ENCODE results near the gene TM4SF1.

Gene TM4SF1

DNA sequence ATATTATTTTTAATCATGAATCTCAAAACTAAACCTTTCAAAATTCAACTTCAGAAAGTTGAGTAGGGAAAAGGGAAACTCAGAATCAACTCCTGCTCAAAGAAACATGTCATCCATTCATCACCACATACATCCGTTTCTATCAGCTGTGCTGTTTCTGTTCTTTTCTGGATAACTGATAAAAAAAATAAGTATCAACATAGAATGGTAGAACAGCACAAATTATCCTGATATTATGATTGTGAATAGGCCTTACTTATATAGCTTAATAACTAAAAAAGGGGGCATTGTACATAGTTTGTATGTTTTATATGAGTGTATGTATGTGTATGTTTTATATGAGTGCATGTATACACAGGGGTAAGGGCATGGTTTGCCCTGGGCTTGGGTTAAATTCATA is 3.1 kb downstream of the TM4SF1 start:
- no peak for DNase-seq

DNA sequence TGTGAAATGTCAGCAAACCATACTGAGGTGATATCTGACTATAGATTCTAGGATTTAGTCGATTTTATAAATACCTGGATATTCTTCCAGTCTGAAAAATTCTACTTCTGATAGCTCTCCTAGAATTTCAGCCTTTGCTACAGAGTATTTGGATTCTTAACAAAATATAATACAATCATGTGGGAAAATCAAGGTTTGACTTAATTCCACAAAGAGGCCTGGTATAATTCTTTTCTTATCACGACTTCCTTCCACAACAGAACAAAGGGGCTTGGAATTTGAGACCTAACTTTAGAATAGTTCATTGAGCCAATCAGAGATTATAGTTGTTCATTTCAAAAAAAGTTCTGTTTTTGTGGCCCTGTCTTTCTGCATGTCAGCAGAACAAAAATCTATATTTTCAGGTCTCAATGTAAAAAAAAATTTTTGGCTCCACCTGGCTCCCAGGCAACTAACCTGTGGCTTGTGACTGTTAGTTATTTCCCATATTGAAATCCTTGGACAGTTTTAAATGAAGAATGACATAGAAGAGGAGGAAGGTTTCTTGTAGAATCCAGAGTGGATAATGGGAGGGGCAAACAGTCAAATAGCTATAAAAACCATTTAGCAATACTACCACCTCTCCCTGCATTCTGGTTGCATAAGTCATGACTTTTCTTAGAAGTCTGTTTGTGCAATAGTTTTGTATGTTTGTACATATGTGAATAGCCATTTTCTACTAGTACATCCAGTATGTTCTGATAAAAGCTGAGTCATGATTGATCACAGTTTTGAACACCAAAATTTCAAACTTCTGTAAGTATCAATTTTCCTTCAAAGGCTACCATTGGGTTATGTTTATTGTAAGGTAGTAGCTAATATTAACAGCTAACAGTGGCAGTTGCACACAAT is 4.0 kb downstream of the TM4SF1 start:
- DNase-seq, result no peak

DNA sequence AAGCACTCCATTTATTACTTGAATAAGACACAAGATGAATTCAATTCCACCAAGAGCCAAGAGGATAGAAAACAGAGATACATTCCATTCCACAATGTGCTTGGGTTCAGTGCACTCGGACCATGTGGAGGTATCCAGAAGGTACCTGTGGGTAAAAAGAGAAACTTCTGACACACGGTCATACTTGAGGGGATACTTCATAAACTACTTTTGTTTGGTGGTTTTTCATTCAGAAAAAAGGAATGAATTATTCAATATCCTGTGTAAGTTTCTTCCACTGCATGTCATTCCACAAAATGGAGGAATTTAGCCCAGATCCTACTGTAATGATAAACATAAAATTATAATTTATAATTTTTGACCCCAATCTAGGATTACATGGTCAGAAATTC is 5.7 kb downstream of the TM4SF1 start:
- DNase-seq, result no peak

DNA sequence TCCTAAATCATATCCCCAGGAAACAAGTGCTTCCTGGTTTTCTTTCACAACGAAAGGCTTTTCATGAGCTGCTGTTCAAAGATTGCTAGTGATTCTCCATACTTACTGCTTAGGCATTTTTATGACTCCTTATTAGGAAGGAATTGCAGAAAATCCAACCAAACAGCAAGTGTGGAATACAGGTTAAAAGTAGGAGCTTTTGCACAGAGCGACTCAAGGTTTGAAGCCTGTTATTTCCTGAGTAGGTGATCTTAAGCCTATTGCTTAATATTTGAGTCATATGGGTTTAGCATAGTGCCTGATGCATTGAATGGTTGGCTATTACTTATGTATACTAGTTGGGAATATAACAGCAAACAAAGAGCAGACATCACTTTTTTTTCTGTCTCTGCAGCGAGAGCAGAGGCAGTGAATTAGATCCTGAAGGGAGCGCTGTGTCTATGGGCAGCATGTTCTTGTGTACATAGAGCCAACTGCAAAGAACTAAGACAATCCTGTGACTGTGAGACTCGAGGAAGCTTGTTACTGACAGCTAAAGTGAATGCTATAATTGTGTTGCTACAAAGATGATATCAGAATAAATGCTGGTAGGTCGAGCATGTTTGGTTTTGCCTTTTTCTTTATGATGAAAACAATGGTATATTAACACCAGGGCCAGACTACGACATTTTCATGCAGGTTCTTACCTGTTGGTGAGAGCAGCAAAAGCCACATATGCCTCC is 6.3 kb downstream of the TM4SF1 start:
- peak; percentile 10 for DNase-seq

DNA sequence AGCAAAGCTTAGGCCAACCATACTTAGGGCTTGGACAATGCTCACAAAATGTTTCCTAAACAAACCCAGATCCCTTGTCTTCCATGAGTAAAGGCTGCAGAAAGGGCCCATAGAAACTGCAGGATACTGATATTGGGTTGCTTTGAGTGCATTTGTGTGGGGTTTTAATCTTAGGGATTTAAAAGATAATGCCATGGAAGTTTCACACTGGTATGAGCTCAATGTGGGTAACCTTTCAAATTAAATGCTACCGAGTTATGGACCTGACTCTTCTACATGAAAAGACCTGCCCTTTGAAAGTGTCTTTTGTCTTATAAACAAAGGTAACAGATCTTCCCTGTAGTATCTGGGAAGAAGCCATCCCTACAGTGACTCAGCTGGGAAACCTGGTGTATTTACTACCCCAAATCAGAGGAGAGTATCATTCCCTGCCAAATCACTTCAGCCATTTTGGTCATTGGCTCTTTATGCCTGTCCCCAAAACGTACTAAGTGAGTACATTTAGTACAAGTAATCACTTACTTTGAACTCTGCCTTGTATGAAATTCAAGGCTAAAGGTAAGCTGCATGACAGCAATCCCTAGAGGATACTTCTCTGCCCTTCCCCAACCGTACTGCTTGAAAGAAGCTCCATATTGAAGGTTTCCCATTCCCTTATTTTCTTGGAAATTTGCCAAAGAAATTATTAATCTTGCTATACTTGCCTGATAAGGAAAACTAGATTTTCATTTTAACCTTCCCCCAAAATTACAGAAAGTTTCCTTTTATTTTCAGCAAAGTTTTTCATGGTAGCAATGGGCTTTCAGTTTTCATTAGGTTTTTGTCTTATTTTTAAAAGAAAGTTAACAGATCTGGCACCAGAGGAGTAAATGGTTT is 7.2 kb downstream of the TM4SF1 start:
- DNase-seq, result no peak

DNA sequence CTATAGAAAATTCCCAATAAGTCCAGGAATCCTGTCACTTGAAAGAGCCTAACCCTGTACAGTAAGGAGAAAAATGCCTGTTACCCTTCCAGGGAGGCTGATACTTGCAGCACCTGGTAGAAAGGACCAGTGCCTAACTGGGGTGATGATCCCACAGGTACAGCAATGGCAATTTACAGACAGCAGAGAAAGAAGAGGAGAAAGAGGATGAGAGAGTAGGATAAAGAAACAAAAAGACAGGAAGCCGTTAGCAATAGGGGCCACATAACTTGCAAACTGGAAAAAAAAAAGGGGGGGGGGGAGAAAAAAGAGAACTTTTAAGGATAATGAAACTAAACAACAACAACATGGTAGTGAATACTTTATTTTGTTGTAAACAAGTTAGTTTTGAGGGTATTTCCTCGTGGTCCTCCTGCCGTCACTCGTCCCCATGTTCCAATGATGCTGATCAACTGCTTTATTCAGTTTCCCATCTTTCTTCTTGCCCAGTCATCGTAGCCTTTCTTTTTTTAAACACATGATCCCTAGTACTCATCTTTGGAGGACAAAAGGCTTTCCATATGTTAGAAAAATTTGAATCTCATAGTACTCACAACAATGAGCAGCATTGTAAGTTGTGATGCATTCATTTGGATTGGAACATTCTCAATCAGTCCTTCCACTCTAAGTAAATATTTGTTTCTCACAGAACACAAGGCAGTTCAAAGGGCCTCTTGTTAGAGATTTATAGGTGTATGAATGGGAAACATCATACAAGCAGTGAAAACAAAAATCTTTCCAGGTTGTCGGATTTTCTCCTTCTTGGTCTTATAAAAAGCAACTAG is 8.6 kb downstream of the TM4SF1 start:
- DNase-seq, result no peak

DNA sequence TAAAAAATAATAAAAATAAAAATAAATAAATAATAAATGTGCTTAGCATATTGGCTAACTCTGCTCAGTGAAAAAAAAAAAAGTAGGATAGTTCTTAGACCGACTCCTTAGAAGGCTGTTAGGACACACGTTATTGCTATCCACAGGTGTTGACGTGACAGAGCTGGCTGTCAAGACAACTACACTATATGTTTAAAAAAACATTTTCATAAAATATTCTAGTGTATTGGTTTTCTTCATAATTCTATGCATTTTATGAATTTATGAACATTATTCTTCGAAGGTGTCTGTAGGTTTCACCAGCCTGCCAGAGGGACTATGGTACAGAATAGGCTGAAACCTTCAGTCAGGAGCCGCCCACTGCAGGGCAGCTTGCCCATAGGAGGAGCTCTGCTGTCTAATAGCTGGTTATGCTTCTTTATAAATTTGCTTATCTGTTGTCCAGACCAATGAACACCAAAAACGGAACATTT is 9.2 kb downstream of the TM4SF1 start:
- DNase-seq, result no peak

DNA sequence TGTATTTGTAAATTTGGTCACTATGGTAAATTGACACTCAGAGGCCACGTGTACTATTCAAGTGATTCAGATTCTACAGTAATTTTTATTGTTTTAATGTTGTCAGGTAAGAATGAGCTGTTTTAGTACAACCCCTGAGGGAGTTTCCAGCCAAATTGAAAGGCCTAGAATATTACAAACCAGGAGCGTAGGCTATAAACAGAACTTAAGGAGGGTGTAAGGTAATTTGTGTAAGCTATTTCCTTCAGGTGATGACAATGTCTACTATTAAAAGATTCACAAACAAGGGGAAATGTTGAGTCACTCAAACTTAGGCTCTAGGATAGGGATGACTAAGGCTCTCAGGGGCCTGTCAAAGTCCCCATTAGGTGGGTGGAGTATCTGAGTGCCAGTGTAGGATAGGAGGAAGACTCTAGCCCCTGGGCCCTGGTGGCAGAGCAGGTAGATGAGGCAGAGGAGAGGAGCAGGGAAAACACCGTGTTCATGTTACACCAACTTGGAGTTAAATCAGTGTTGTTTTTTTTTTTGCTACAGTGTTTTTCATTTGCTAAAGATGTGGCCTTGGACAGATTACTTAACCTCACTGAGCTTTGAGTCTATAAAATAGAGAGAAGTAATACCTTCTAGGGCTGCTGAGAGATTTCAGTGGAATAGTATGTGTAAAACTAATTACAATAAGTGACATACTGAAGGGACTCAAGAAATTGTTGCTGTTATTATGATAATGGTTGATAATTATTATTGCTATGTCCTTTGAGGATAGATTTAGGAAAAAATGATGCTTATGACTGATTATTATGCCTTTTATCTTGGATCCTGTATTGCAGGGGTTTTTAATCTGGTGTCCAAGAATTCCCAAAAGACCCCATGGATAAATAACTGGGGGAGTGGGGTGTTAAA is 10.3 kb downstream of the TM4SF1 start:
- no peak for DNase-seq

DNA sequence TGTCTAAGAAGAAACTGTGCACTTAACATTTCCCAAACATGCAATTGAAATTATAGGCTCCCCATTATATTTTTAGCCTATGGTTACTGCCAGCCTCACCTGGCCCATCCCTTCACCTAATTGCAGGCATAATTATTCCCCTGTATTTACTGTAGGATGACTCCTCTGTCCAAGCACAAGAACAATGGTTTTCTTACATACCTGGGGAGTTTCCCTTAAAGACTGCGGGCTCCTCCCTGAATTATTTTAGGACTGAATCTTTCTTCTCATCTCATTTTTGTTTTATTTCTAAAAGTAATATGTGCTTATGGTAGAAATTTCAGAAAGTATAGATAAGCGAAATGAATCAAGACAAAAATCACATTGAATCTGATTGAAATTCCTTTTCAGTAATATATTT is 11.4 kb downstream of the TM4SF1 start:
- DNase-seq, result no peak

DNA sequence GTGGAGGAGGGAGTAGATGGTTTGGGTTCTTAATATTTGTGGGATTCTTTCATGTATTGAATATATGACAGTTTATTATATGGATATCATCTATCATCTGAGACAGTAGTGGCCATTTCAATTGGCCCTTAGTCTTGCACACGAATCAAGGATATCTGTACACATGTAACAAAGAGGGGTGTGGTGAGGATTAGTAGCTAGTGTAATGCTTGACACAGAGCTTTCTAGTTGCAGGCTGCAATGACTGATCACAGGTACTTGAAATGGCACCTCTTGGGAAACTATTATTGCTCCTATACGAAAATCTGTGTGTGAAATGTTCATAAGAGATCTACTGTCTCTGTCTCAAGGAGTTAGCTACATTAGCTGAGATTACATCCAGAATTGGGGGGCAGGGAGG is 12.8 kb downstream of the TM4SF1 start:
- DNase-seq, result no peak

DNA sequence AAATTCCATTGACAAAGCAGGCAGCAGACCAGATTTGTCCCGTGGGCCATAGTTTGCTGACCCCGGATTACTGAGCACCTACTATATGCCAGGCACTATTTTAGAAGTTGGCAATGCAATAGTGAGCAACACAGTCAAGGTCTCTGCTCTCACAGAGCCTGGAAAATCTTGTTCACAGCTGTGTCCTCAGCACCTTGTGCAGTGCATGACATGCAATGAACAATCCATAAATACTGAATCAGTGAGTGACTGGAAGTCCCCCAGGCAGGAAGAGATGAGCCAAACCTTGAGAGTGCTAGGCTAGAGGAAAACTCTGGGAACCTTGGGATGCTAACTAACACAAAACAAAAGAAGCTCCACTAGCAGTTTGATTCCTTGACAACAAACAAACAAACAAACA is 14.4 kb downstream of the TM4SF1 start:
- DNase-seq, result no peak

DNA sequence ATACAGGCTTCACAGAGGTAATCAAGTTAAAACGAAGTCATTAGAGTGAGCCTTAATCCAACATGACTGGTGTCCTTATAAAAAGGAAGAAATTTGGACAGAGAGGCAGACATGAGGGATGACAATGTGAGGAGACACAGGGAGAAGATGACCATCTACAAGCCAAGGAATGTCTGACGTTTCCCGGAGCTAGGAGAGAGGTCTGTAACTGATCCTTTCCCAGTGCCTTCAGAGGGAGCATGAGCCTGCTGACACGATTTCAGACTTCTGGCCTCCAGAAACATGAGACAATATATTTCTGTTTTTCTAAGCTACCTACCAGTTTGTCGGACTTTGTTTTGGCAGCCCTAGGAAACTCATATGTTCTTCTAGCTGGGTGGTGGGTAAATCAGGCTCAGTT is 15.1 kb downstream of the TM4SF1 start:
- DNase-seq, result no peak

DNA sequence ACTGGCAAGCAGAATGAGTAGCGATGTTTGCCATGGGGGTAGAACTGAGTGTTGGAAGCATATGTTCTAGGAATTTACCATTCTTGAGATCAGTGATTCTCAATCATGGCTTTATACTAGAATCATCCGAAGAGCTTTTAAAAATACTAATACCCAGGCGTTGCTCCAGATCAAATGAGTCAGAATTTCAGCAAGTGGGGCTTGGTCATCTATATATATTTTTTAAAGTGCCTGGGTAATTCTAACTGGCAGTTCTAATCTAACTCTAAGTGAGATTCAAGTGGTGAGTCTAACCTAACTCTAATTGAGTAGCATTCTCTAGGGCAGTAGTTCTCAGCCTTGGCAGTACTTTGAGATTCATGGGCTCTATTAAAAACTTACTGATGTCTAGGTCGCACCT is 20.8 kb downstream of the TM4SF1 start:
- no peak for DNase-seq

DNA sequence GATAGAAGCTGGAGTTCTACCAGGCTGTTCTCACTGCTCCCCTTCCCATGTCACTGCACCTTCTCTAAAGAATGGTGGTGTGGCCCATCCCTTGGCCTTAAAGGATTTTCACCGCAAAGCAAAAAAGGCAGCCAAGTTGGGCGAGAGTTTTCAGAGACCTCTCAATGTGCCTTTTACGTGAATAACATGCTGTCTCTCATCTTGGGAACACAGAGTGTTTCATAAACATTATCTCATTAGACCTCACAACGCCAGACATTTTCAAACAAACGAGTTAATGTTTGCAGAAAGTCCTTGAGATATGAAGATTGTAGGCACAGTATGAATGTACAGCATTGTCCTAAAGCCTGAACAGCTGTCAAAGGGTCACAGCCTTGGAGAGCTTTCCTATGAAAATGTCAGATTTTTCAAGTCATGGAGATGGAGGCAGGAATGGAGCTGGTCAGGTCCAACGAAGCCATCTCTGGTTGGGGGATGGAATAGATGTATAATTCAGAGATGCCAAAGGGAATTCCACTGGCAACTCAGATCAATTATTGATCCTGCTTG is 21.3 kb downstream of the TM4SF1 start:
- DNase-seq, result no peak

DNA sequence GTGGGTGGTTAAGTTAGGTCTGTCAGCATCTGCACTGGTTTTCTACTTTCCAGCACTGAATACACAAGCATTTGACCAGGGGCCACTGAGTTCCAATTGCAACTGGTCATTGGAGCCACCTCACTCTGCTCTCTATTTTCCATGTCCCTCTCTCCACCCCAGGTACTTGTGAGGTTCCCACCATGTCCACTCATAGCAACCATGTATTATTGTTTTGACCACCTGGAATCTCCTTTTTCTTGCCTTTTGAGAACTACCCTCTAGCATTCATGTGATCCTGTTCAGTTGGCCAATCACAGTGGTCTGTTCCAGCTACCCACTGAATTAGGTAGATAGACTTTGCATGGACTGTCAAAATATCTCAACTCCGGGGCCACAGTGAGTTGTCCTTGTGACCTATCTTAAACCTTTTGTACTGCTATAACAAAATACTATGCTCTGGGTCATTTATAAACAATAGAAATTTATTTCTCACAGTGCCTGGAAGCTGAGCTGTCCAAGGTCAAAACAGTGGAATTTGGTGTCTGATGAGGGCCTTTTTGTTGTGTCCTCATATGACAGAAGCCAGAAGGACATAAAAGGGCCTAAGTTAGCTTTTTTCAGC is 23.8 kb downstream of the TM4SF1 start:
- no peak for DNase-seq

DNA sequence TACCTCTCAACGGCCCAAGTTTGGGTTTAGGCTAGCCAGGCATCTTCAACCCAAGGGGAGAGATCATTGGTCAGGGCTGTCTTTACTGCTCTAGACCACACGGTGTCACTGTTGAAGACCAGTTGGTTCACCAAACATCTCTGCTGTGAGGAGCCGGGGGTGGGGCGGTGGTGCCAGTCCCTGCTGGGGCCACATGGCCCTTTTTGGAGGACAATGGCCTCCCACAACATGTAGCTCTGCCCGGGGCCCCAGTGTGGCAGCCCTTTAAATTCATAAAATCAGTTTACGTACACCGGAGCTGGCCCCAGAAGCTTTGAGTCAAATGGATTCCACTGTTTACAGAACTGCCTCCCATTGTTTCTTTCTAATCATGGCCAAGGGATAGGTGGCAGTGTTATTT is 24.9 kb downstream of the TM4SF1 start:
- no peak for DNase-seq

DNA sequence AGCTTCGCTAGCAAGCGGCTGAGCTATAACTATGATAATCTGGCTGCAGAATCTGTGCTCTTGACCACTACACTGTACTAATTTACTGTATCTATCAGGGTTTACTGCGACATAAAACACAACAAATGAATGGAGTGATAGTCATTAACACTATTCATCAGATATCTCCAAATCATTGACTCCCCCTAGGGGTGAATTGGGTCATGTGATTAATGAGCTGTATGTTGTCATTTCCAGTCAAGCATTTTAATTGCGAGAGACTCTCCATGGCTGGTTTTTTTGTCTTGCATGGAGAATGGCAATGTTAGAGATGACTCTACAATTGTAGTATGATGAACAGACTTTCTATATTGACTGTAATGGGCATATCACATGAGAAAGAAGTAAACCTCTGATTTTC is 33.5 kb downstream of the TM4SF1 start:
- DNase-seq, result no peak

DNA sequence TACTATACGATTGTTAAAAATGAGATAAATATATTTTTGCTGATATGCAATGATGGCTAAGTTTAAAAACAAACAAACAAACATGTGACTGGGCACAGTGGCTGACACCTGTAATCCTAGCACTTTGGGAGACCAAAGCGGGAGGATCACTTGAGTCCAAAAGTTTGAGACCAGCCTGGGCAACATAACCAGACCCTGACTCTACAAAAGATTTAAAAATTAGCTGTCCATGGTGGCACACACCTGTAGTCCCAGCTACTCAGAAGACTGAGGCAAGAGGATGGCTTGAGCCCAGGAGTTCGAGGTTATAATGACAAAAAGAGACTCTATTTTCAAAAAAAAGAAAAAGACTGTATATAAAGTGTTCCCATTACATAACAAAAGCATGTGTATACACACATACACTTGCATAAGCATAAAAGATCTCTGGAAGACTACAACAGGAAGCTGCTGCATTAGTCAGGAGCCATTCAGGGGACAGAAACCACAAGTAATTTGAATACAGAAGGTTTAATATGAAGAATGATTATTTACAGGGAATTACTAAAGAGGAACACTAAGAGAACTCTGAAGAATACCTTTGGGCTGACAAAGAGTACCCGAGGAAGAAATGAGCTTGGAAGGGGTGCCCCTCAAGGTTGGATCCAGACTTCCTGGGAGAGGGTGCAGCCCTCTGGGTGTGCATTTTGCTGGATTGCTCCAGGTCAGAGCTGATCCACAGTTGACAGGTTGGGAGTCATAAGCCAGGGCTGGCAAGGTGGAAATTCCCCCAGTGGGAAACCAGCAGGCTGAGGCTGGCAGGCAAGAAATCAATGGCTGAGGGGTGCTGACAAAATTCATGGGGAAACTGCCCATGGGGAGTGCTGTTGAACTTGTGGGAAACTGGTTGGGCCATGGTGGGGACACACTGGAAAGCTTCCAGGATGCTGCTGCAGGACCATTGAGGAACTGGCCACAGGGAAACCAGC is 34.8 kb downstream of the TM4SF1 start:
- DNase-seq, result no peak

DNA sequence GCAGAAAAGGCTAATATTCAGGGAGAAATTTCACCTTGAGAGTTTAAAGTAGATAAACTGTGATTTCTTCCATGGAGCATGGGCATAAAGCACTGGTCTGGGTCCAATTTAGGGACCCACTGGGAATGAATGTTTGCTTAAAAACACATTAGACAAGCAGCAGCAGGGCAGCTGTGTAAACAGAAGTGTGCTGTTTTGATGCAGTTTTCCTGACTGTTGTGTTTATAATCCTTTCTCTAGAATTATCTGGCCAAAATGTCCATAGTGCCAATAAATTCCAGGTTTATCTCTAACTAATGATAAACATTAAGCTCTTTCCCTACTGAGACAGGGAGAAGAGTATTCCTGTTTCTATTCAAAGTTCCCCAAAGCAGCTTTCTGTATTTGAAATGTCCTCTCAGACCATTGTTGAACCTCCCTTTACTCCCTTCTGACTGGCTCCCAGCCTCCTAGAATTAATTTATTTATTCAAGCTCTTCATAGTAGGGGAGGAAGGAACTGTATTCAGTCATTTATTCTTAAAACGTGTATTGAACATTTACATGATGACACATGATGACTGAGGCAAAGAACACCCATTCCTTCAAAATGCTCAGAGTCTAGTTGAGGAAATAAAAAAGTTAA is 37.0 kb downstream of the TM4SF1 start:
- DNase-seq, result no peak

Measured in GF-D8 (cell line).